HepG2 (cell line): ENCODE results near the gene PTCH1. TPM values are rescaled to one million over a fixed set of nuclear protein-coding genes. Genes with fewer than 3 reads are reported as not detected.

Experiments
- AGO2 ChIP-seq: fragments of 200-400 bp; formaldehyde crosslinking; optimal IDR thresholded peaks from 2 replicates; pipeline ENCODE3; 2017; ENCODE audit warnings: mild to moderate bottlenecking, low read depth, low read length, moderate library complexity
- ARID2 ChIP-seq: sonication (generic); formaldehyde crosslinking; IDR thresholded peaks from 2 replicates; pipeline ENCODE4 v1.8.1; 2022; ENCODE audit warnings: mild to moderate bottlenecking, missing genetic modification reagents, borderline replicate concordance
- HNRNPLL ChIP-seq: fragments of 200-400 bp; formaldehyde crosslinking; IDR thresholded peaks from 2 replicates; pipeline ENCODE4 v1.6.1; 2017; ENCODE audit warnings: mild to moderate bottlenecking, low read depth, low read length; ENCODE audit not compliant: poor library complexity, severe bottlenecking
- HNRNPUL1 ChIP-seq: fragments of 200-400 bp; formaldehyde crosslinking; IDR thresholded peaks from 2 replicates; pipeline ENCODE4 v1.6.1; 2017; ENCODE audit warnings: low read depth, mild to moderate bottlenecking, low read length, moderate library complexity
- MEIS2 ChIP-seq: sonication (generic); formaldehyde crosslinking; IDR thresholded peaks from 2 replicates; pipeline ENCODE4 v1.9.0; 2021; ENCODE audit warnings: mild to moderate bottlenecking, missing genetic modification reagents
- ZFY ChIP-seq: sonication (generic); formaldehyde crosslinking; IDR thresholded peaks from 2 replicates; pipeline ENCODE4 v1.4.0; 2020; ENCODE audit warnings: missing genetic modification reagents
- ZNF160 ChIP-seq: sonication (generic); formaldehyde crosslinking; IDR thresholded peaks from 2 replicates; pipeline ENCODE4 v1.8.0; 2022; ENCODE audit warnings: mild to moderate bottlenecking, inconsistent platforms, missing genetic modification reagents
- ZNF207 ChIP-seq: fragments of 450-650 bp; IDR thresholded peaks from 2 replicates; pipeline ENCODE4 v1.6.1; 2016; ENCODE audit warnings: antibody characterized with exemption, borderline replicate concordance
- ZNF382 ChIP-seq: sonication (generic); formaldehyde crosslinking; IDR thresholded peaks from 2 replicates; pipeline ENCODE4 v1.5.0; 2020; ENCODE audit warnings: missing genetic modification reagents, mild to moderate bottlenecking, borderline replicate concordance
- ZNF558 ChIP-seq: sonication (generic); formaldehyde crosslinking; IDR thresholded peaks from 2 replicates; pipeline ENCODE4 v1.9.0; 2022; ENCODE audit warnings: mild to moderate bottlenecking, missing genetic modification reagents, borderline replicate concordance
- ZNF660 ChIP-seq: sonication (generic); formaldehyde crosslinking; IDR thresholded peaks from 2 replicates; pipeline ENCODE4 v1.5.1; 2020; ENCODE audit warnings: mild to moderate bottlenecking, low read depth, missing genetic modification reagents, borderline replicate concordance
- ZNF709 ChIP-seq: sonication (generic); formaldehyde crosslinking; IDR thresholded peaks from 2 replicates; pipeline ENCODE4 v1.5.0; 2020; ENCODE audit warnings: mild to moderate bottlenecking, missing genetic modification reagents
- ZNF883 ChIP-seq: sonication (generic); formaldehyde crosslinking; IDR thresholded peaks from 2 replicates; pipeline ENCODE4 v1.5.1; 2020; ENCODE audit warnings: mild to moderate bottlenecking, missing genetic modification reagents; ENCODE audit errors: not compliant biosample characterization
- polyA plus RNA-seq, 8 experiments: library from polyadenylated mRNA; depleted of rRNA in 3 of 8; stranded (reverse) in 7 of 8; unstranded in 1 of 8; fragments of >200 nt; fragmentation: Illumina TruSeq in 4 of 8; extraction: Trizol in 4 of 8; gene quantifications; 2 replicates each; pipeline versions ENCODE4 v1.2.1 to v1.2.3, GENCODE V29; 2011 to 2016; ENCODE audit warnings: low read depth in 4 of 8, missing spikeins in 1 of 8, mixed read lengths in 1 of 8; ENCODE audit not compliant: insufficient read depth in 1 of 8
- total RNA-seq, 5 experiments: library from RNA; depleted of rRNA; stranded (reverse); fragments of >200 nt; fragmentation: Illumina TruSeq; extraction: Trizol; gene quantifications; 2 replicates each; pipeline ENCODE4 v1.2.3, GENCODE V29; 2016; ENCODE audit warnings: low read depth in 1 of 5
- TF ChIP-seq, protein P1 (sequence below): sonication (generic); formaldehyde crosslinking; IDR thresholded peaks from 2 replicates; pipeline ENCODE4 v1.4.0; 2020; ENCODE audit warnings: missing genetic modification reagents
- TF ChIP-seq, protein P2 (sequence below): sonication (generic); formaldehyde crosslinking; IDR thresholded peaks from 2 replicates; pipeline ENCODE4 v1.4.0; 2020; ENCODE audit warnings: missing genetic modification reagents
- TF ChIP-seq, protein P3 (sequence below): sonication (generic); formaldehyde crosslinking; IDR thresholded peaks from 2 replicates; pipeline ENCODE4 v1.5.0; 2020; ENCODE audit warnings: mild to moderate bottlenecking, missing genetic modification reagents
- TF ChIP-seq, protein P4 (sequence below): fragments of 450-650 bp; IDR thresholded peaks from 2 replicates; pipeline ENCODE4 v1.6.1; 2017

The PTCH1 gene
- total and polyA plus RNA-seq, 2 of the 13 experiments (the other 11 are each of a cell fraction or from before 2014, with no cell fraction given) = 2.8 to 3.9 TPM

DNA sequence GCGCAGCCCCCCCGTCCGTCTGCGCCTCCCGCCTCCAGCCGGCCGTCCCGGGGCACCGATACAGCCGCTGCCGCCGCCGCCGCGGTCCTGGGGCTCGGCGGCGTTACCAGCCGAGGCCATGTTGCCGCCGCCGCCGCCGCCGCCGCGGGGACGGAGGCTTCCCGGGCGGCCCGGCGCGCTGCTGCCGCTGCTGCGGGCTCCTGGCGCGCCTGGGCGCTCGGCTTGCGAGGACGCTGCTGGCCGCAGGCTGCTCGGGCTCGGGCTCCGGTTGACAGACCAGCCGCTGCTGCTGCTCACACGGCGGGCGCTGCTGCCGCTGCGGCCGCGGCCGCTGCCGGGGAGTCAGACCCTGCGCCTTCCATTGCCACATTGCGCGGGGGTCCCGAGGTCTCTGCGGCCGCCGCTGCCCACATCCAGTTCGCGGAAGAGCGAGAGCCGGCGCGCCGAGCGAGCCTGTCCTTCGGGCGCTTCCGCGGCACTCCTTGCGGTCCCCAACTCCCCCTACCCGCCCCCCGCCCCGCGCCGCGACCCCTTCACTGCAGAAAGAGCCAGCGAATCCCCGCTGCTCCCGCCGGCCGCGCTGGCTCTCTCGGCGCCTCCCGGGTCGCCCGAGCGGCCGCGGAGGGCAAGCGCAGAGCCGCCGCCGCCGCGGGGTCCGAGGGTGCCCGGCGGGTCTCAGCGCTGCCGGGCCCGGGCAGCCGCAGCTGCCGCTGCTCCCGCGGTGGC lies 8.4 kb downstream of the PTCH1 start (continued):
- TF ChIP-seq, protein P1, sequence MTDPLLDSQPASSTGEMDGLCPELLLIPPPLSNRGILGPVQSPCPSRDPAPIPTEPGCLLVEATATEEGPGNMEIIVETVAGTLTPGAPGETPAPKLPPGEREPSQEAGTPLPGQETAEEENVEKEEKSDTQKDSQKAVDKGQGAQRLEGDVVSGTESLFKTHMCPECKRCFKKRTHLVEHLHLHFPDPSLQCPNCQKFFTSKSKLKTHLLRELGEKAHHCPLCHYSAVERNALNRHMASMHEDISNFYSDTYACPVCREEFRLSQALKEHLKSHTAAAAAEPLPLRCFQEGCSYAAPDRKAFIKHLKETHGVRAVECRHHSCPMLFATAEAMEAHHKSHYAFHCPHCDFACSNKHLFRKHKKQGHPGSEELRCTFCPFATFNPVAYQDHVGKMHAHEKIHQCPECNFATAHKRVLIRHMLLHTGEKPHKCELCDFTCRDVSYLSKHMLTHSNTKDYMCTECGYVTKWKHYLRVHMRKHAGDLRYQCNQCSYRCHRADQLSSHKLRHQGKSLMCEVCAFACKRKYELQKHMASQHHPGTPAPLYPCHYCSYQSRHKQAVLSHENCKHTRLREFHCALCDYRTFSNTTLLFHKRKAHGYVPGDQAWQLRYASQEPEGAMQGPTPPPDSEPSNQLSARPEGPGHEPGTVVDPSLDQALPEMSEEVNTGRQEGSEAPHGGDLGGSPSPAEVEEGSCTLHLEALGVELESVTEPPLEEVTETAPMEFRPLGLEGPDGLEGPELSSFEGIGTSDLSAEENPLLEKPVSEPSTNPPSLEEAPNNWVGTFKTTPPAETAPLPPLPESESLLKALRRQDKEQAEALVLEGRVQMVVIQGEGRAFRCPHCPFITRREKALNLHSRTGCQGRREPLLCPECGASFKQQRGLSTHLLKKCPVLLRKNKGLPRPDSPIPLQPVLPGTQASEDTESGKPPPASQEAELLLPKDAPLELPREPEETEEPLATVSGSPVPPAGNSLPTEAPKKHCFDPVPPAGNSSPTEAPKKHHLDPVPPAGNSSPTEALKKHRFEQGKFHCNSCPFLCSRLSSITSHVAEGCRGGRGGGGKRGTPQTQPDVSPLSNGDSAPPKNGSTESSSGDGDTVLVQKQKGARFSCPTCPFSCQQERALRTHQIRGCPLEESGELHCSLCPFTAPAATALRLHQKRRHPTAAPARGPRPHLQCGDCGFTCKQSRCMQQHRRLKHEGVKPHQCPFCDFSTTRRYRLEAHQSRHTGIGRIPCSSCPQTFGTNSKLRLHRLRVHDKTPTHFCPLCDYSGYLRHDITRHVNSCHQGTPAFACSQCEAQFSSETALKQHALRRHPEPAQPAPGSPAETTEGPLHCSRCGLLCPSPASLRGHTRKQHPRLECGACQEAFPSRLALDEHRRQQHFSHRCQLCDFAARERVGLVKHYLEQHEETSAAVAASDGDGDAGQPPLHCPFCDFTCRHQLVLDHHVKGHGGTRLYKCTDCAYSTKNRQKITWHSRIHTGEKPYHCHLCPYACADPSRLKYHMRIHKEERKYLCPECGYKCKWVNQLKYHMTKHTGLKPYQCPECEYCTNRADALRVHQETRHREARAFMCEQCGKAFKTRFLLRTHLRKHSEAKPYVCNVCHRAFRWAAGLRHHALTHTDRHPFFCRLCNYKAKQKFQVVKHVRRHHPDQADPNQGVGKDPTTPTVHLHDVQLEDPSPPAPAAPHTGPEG (CRISPR knock-in tag) = 0 out of 2 replicates have a peak, but pooled peaks have one; percentile 43
- TF ChIP-seq HNRNPLL (peak; percentile 9), ARID2 (CRISPR knock-in tag) (no peak), HNRNPUL1 (no peak), ZNF160 (CRISPR knock-in tag) (0 out of 2 replicates have a peak, but pooled peaks have one; percentile 17), ZNF207 (no peak), ZNF883 (no peak), ZNF558 (CRISPR knock-in tag) (peak; percentile 12; the same call in 1 of the 2 replicates), ZNF660 (CRISPR knock-in tag) (no peak), ZNF382 (CRISPR knock-in tag) (no peak), ZFY (CRISPR knock-in tag) (peak; percentile 14; the same call in 1 of the 2 replicates), AGO2 (peak; percentile 6), ZNF709 (CRISPR knock-in tag) (no peak), MEIS2 (CRISPR knock-in tag) (no peak)
- TF ChIP-seq, protein P2, sequence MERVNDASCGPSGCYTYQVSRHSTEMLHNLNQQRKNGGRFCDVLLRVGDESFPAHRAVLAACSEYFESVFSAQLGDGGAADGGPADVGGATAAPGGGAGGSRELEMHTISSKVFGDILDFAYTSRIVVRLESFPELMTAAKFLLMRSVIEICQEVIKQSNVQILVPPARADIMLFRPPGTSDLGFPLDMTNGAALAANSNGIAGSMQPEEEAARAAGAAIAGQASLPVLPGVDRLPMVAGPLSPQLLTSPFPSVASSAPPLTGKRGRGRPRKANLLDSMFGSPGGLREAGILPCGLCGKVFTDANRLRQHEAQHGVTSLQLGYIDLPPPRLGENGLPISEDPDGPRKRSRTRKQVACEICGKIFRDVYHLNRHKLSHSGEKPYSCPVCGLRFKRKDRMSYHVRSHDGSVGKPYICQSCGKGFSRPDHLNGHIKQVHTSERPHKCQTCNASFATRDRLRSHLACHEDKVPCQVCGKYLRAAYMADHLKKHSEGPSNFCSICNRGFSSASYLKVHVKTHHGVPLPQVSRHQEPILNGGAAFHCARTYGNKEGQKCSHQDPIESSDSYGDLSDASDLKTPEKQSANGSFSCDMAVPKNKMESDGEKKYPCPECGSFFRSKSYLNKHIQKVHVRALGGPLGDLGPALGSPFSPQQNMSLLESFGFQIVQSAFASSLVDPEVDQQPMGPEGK (CRISPR knock-in tag) = no peak
- TF ChIP-seq, protein P3, sequence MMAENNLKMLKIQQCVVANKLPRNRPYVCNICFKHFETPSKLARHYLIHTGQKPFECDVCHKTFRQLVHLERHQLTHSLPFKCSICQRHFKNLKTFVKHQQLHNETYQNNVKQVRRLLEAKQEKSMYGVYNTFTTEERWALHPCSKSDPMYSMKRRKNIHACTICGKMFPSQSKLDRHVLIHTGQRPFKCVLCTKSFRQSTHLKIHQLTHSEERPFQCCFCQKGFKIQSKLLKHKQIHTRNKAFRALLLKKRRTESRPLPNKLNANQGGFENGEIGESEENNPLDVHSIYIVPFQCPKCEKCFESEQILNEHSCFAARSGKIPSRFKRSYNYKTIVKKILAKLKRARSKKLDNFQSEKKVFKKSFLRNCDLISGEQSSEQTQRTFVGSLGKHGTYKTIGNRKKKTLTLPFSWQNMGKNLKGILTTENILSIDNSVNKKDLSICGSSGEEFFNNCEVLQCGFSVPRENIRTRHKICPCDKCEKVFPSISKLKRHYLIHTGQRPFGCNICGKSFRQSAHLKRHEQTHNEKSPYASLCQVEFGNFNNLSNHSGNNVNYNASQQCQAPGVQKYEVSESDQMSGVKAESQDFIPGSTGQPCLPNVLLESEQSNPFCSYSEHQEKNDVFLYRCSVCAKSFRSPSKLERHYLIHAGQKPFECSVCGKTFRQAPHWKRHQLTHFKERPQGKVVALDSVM (CRISPR knock-in tag) = no peak
- TF ChIP-seq, protein P4, sequence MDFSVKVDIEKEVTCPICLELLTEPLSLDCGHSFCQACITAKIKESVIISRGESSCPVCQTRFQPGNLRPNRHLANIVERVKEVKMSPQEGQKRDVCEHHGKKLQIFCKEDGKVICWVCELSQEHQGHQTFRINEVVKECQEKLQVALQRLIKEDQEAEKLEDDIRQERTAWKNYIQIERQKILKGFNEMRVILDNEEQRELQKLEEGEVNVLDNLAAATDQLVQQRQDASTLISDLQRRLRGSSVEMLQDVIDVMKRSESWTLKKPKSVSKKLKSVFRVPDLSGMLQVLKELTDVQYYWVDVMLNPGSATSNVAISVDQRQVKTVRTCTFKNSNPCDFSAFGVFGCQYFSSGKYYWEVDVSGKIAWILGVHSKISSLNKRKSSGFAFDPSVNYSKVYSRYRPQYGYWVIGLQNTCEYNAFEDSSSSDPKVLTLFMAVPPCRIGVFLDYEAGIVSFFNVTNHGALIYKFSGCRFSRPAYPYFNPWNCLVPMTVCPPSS = no peak
